Colon (tissue), 2 donors: Measurements from ENCODE around the gene MS4A14.
"Not testable (repeated sequence)": the region's sequence is repeated elsewhere in the genome, so short reads cannot be mapped to it uniquely, and the experiment has no call there.

Source experiments
- FAIRE-seq: peaks from 2 replicates; lab custom pipeline; 2012; peaks lifted over from hg19 to GRCh38; lab: Jason Lieb, UNC
- donor health status: control.
- donor health status: control.

The MS4A14 gene

DNA sequence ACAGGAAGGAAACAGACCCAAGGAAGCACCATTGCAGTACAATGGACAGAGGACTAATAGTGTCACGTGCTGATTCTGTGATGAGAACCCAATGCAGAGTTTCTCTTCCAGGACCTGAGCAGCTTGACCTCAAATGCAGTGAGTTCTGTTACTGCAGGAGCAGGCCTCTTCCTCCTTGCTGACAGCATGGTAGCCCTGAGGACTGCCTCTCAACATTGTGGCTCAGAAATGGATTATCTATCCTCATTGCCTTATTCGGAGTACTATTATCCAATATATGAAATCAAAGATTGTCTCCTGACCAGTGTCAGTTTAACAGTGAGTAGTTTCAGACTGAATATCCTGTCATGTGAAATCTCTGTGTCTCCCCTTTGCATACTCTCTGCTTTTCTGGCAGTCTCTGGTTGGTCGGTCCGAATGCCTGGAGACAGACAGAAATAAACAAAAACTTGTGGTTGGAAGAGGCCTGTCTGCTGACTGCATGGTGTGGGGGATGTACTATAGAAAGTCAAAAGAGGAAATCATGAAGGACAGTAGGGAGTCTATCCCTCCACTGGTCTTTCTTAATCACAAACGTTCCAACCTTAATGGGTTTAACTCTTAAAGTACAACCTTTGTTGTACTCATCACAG is 6.9 kb upstream of the MS4A14 start:
- no peak for FAIRE-seq

DNA sequence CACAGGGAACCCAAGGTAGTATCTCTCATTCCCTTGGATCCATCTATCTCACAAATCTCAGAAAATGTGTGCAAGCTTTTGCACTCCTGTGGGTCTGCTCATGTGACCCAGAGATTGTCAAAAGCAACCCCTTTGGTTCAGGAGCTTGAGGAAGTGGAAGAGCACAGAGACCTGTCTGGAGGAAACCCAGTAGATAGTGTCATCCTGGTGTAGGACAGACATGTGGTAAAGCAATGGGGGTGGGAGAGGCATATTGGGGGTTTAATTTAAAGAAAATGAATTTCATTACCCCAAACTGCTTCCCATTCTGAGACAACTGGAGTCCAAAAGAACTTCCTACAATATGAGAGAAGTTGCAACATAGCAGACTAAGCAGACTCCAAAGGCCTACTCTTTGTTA is 5.8 kb upstream of the MS4A14 start:
- FAIRE-seq = no peak

DNA sequence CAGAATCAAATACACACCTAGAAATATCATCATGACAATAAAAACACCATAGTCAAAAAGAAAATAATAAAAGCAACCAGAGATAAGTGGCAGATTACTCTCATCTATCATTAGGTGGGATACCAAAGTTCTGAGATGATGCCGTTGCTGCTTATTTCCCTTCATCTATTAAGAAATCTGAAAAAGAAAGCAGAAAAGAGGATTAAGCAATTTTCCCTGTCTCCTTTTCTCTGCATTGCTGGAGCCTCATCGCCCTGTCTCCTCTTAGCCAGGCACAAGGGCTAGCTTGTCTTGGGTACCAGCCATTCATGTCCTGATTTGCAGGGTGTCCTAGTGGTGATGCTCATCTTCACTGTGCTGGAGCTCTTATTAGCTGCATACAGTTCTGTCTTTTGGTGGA is 3.9 kb upstream of the MS4A14 start:
- no peak for FAIRE-seq

DNA sequence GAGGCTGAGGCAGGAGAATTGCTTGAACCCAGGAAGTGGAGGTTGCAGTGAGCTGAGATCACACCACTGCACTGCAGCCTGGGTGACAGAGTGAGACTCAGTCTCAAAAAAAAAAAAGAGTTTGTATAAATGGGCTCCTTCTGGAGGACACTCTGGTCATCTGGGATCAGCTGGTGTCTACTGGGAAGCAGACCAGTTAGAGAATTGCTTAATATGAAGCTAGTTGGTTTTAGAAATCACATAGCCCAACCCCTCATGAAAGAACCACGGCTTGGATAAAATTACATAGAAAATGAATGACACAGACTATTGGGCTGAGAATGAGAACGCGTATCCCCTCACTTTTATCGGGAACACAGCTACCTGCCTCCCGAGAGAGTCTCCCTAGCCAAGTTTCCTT is 3.2 kb upstream of the MS4A14 start:
- FAIRE-seq = no peak

DNA sequence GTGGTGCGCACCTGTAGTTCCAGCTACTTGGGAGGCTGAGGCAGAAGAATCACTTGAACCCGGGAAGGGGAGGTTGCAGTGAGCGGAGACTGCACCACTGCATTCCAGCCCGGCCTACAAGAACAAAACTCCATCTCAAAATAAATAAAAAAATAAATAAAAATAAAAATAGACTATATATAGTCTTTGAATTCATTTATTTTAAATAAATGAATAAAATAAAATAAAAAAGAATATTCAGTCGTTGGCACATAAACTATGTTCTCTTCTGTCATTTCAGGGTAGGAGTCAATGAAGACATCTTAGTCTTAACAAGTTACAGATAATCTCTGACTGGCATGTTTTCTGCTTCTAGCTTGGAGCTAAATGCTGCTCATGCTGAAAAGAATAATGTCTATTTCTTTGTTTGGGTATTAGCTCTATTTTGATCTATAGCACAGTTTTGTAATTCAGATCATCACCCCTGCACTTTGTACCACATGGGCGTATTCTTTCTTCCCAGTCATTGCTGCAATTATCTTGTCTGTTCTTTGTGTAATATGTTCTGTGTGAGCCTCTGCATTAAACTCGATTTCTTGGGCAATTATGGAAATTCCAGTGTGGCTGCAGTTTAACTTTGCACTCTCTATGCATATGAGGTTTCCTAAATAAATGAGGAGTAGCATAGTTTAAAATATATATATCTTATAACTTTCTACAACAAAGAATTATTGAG is 1.4 kb upstream of the MS4A14 start:
- no peak for FAIRE-seq

DNA sequence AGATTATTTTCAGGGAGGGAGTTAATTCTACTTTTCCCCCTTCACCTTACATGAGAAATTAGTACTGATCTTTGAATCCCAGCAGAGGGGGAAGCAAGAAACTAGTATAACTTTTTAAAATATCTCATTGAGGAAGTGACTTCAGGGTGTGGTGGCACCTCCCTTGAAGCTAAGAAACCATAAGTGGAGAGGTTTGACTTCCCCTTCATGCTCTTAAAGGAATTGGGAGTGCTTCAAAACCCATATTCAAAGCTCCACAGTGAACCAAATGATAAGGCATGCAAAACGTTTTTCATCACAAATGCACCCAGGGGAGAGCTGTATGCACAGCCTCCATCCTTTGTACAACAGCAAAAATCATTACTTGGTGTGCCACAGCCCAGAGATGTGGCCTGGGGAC is 540 bp downstream of the MS4A14 start:
- no peak for FAIRE-seq

DNA sequence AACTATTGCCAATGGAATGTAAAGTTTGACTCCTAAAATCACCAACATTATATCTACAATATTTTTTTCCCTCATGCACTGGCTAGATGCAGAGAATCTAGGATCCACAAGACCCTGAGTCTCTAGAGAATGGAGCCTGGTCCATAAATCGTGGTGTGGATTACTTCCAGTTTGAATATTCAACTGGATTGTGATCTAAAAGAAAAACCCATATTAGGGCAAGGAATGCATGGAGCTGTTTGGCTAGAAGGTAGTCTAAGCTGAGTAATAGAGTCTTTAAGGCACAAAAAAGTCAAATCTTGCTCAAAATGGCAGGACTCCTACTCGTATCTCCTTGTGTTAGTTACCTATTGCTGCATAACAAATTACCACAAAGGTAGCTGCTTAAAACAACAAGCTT is 23.8 kb downstream of the MS4A14 start:
- FAIRE-seq = no peak

DNA sequence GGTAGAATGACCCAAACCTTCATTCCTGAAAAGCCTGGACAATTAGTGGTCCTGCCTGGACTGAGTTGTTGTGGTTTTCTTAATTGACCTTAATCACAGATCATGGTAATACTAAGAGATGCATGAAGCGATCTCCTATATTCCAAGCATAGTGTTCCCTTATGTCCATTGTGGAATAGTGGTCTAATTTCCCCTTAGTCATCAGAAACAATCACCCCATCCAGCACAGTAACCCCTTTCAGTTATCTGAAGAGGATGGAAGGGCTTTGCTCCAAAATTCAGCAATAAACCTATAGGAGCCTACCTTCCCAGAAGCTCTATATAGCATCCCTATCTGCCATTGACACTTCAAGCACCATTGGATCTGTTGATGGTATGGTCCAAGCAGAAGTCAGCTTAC is 26.4 kb downstream of the MS4A14 start:
- FAIRE-seq = no peak

DNA sequence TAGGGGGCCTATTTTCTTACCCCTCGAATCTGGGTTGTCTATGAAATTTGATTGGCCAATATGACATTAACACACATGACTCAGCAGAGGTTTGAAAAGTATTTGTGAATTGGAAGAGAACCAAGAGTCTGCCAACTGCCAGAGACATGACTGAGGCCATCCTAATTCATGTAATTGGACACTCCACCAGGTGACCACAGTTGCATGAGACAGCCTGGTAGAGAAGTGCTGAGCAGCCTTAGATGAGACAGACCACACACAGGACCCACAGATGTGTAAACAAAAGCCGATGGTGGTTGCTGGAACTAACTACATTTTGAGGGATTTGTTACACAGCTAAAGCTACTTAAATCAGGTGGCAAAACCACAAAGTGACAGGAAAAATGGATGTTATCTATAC is 32.3 kb downstream of the MS4A14 start:
- FAIRE-seq = no peak

DNA sequence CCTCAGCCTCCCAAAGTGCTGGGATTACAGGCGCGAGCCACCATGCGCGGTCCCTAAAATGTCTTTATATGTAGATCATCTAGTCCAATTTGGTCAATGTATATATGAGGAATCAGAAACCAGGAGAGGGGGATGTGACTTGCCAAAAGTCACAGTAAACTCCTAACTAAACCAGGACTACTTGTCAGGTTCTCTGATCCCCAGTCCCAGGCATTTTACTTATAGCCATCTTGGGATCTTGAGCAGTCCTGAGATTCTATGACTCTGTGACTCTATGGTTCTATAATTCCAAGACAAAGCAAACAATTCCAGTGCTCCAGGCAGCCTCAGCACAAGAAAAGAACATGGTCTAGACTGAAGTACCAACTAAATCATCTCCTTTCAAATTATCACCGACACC is 33.0 kb downstream of the MS4A14 start, which contains the start of gene MS4A5:
Gene MS4A5 (plus strand): TSS at position 301 of the 400 bp plus-strand sequence. CDS start 103 bp downstream, outside the sequence.
- FAIRE-seq = no peak

DNA sequence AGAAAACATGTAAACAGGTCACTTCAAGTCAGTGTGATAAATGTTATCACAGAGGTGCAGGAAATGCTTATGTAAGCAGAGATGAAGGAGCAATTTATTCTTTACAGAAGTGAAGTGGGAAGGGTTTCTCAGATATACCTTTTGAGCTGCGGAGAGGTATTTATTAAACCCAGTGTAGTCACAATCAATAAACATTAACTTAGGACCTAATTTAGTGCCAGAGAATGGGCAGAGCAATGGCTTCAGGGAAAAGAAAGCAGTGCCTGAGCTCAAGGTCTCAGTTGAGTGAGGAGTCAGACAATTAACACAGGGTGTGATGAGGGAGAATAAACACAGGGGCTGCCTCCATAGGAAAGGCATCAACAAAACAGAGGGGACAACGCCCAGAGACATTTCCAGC is 35.0 kb downstream of the MS4A14 start:
- FAIRE-seq = no peak

DNA sequence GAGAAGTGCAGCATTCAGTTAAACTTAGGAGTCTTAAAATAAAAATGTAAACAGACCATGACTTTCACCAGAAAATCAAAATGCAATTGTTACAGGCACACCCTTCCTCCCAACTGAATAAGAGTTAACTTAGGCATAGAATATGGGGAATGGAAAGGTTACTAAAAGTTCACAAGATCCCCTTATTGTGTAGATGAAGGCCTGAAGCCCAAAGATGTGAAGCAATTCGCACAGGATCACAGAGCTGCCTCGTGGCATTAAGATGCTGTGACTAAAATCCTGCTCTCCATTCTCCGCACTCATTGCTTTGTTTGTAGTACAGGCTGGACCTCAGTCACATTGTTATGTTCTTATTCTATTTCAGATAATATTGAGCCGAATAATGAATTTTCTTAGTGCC is 37.1 kb downstream of the MS4A14 start:
- no peak for FAIRE-seq

DNA sequence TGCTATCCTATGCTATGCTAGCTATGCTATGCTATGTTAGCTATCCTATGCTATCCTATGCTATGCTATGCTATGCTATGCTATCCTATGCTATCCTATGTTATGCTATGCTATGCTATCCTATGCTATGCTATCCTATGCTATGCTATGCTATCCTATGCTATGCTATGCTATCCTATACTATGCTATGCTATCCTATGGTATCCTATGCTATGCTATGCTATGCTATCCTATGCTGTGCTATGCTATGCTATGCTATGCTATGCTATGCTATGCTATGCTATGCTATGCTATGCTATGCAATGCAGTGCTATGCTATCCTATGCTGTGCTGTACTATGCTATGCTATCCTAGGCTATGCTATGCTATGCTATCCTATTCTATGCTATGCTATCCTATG is 50.8 kb downstream of the MS4A14 start:
- no peak for FAIRE-seq

DNA sequence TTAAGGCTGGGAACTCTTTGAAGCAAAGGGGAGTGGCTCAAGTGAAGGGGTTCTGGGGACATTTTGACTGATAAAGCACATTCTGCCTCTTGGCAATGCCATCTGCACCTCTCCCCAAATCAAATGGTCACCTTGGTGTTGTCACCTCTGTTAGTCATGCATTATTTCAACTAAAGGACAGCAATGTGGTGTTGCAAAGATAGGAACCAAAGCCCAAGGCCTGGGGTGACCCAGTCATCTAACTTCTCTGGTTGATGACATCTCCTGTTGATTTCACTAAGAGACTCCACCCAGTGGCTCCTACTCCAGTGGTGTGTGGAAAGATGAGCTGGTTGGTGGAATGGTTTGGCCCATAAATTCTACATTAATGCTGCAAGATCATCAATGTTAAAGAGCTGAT is 51.6 kb downstream of the MS4A14 start:
- no peak for FAIRE-seq

DNA sequence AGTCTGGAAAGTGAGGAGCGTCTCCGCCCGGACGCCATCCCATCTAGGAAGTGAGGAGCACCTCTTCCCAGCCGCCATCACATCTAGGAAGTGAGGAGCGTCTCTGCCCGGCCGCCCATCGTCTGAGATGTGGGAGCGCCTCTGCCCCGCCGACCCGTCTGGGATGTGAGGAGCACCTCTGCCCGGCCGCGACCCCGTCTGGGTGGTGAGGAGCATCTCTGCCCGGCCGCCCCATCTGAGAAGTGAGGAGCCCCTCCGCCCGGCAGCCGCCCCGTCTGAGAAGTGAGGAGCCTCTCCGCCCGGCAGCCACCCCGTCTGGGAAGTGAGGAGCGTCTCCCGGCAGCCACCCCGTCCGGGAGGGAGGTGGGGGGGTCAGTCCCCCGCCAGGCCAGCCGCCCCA is 54.9 kb downstream of the MS4A14 start:
- not testable (repeated sequence) for FAIRE-seq

DNA sequence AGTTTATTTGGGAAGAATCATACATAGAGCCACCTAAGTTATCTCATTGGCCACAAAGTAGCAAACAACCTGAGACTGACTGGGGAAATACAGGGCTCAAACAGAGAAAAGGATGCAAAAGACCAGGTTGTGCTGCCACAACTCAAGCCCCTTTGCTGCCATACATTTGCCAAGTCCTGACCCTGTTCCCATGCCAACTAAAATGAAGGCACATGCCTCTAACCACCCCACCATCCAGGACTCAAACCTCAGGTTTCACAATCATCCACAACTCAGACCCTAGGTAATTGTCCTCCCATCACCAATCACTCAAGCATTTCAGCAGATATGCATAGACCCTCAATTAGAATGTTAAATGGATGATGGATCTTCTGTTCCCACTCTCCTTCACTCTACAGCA is 58.0 kb downstream of the MS4A14 start:
- FAIRE-seq = no peak

DNA sequence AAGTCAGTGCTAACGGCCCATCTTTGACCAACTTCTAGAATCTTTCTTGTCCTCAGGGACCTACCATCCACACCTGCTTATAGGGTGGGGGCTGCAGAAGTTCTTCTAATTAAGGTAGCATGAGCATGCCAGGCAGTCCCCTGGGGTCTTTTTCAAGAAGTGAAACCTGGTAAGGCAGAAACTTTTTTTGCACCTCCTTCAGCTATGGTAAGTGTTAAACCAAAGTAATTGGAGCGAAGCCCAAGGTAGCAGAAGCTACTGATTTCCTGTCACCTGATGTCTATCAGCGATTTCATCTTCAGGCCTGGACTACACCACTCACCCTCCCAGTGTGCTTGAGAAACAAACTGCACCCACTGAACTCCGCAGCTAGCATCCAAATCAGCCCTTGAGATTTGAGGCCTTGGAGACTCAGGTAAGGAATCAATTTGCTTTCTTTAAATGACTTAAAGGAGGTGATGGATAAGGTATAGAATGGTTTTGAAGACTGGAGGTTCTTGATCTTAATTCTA is 59.3 kb downstream of the MS4A14 start, which contains the start of gene MS4A1:
Gene MS4A1 (plus strand): TSS at position 317 of the 512 bp plus-strand sequence. CDS start 6,528 bp downstream, outside the sequence.
- FAIRE-seq = no peak

DNA sequence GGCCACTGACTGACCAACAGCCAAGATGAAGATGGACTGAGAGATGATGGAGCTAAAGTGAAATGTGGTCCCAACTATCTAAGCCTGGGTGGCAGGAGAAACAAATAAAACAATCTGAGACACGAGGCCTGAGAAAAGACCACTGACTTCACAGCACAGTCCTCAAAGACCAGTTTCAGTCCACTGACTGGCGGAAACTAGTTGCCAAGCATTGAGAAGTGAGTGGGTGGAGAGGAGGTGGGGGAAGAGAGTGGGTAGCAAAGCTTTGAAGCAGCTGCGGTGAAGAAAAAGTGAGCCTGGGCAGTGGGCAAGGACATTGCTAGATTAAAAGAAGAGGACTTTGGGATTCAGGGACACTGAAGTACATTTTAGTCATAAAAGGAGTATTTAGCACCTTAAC is 61.3 kb downstream of the MS4A14 start:
- no peak for FAIRE-seq

DNA sequence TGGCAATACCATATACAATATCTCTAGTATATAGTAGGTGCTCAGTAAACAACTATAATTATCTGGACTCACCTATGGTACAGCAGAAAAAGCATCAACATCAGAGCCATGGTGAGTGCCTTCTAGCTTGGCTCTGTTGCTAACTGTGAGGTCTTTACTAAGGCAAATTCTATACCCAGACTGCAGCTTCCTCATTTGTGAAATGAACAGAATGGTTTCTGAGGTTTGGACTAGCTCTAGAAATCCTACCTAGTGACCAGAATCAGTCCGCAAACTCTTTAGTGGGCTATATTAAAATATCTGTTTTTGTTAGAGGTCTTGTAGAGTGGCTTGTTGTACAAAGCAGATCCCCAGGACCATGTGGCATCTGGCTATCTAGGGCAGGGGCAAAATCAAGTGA is 63.1 kb downstream of the MS4A14 start:
- FAIRE-seq = no peak
